Liver (tissue), 9 donors: ENCODE data around the gene KRTAP10-3. TPM values are rescaled to one million over a fixed set of nuclear protein-coding genes. Genes with fewer than 3 reads are reported as not detected.

Experiments used
- DNase-seq: peaks from one replicate; pipeline ENCODE4 v3.0.0-alpha.2; 2017; ENCODE audit warnings: low spot score
- H3K27ac ChIP-seq, 2 donors: one replicate each; pipeline ENCODE4 v1.7.0; 2013; ENCODE audit warnings: inconsistent platforms in 2 of 2, low read length in 2 of 2, control low read depth in 1 of 2, low read depth in 1 of 2, mild to moderate bottlenecking in 1 of 2
- H3K27me3 ChIP-seq, 4 donors: one replicate each; pipeline versions ENCODE4 v1.6.1 to v1.7.0; 2013; ENCODE audit warnings: low read length in 3 of 4, inconsistent platforms in 1 of 4, mild to moderate bottlenecking in 1 of 4, moderate library complexity in 1 of 4; ENCODE audit not compliant: control insufficient read depth in 4 of 4, insufficient read depth in 4 of 4
- H3K36me3 ChIP-seq, 4 donors: one replicate each; pipeline versions ENCODE4 v1.6.1 to v1.7.0; 2013; ENCODE audit warnings: low read length in 3 of 4, mild to moderate bottlenecking in 3 of 4, low read depth in 1 of 4, moderate library complexity in 1 of 4; ENCODE audit not compliant: control insufficient read depth in 4 of 4, insufficient read depth in 3 of 4
- H3K4me1 ChIP-seq, 4 donors: one replicate each; pipeline versions ENCODE4 v1.6.1 to v1.7.0; 2013; ENCODE audit warnings: low read length in 3 of 4, mild to moderate bottlenecking in 3 of 4, moderate library complexity in 1 of 4; ENCODE audit not compliant: control insufficient read depth in 4 of 4, insufficient read depth in 4 of 4
- H3K4me3 ChIP-seq, 3 donors: one replicate each; pipeline versions ENCODE4 v1.6.1 to v1.7.0; 2013; ENCODE audit warnings: low read length in 3 of 3, control low read depth in 1 of 3, low read depth in 1 of 3, mild to moderate bottlenecking in 1 of 3
- H3K9ac ChIP-seq, 2 donors: one replicate each; pipeline ENCODE4 v1.7.0; 2013; ENCODE audit warnings: low read length in 2 of 2, mild to moderate bottlenecking in 2 of 2, moderate library complexity in 2 of 2, control low read depth in 1 of 2, low read depth in 1 of 2
- H3K9me3 ChIP-seq, 4 donors: one replicate each; pipeline versions ENCODE4 v1.6.1 to v1.7.0; 2013; ENCODE audit warnings: low read length in 3 of 4; ENCODE audit not compliant: control insufficient read depth in 4 of 4
- EGR1 ChIP-seq, 2 donors: IDR thresholded peaks; 2 replicates each; pipeline ENCODE4 v1.6.1; 2016 to 2018; ENCODE audit warnings: antibody characterized with exemption in 2 of 2, low read depth in 2 of 2
- FOXA1 ChIP-seq: IDR thresholded peaks from 2 replicates; pipeline ENCODE4 v1.6.1; 2016; ENCODE audit warnings: antibody characterized with exemption
- FOXA2 ChIP-seq: IDR thresholded peaks from 2 replicates; pipeline ENCODE4 v1.6.1; 2016; ENCODE audit warnings: antibody characterized with exemption
- GABPA ChIP-seq, 2 donors: IDR thresholded peaks in 1 of 2; conservative IDR thresholded peaks in 1 of 2; 2 replicates each; pipeline ENCODE4 v1.6.1; 2016; ENCODE audit warnings: antibody characterized with exemption in 2 of 2, mild to moderate bottlenecking in 1 of 2, moderate library complexity in 1 of 2
- HNF4A ChIP-seq, 2 donors: conservative IDR thresholded peaks; 2 replicates each; pipeline ENCODE4 v1.6.1; 2016; ENCODE audit warnings: antibody characterized with exemption in 2 of 2, mild to moderate bottlenecking in 2 of 2
- HNF4G ChIP-seq: IDR thresholded peaks from 2 replicates; pipeline ENCODE4 v1.6.1; 2016; ENCODE audit warnings: antibody characterized with exemption
- JUND ChIP-seq, 2 donors: IDR thresholded peaks; 2 replicates each; pipeline ENCODE4 v1.6.1; 2016; ENCODE audit warnings: antibody characterized with exemption in 2 of 2
- NR2F2 ChIP-seq: IDR thresholded peaks from 2 replicates; pipeline ENCODE4 v1.6.1; 2016; ENCODE audit warnings: antibody characterized with exemption
- RAD21 ChIP-seq, 2 donors: IDR thresholded peaks; 2 replicates each; pipeline ENCODE4 v1.6.1; 2016; ENCODE audit warnings: antibody characterized with exemption in 2 of 2, mild to moderate bottlenecking in 2 of 2
- REST ChIP-seq: IDR thresholded peaks from 2 replicates; pipeline ENCODE4 v1.6.1; 2016; ENCODE audit warnings: antibody characterized with exemption, mild to moderate bottlenecking
- RXRA ChIP-seq, 2 donors: IDR thresholded peaks; 2 replicates each; pipeline ENCODE4 v1.6.1; 2017 to 2018; ENCODE audit warnings: antibody characterized with exemption in 2 of 2, mild to moderate bottlenecking in 1 of 2
- SP1 ChIP-seq: IDR thresholded peaks from 2 replicates; pipeline ENCODE4 v1.6.1; 2018; ENCODE audit warnings: antibody characterized with exemption, mild to moderate bottlenecking
- TAF1 ChIP-seq: conservative IDR thresholded peaks from 2 replicates; pipeline ENCODE4 v1.6.1; 2016; ENCODE audit warnings: antibody characterized with exemption, mild to moderate bottlenecking
- YY1 ChIP-seq: IDR thresholded peaks from 2 replicates; pipeline ENCODE4 v1.6.1; 2016; ENCODE audit warnings: antibody characterized with exemption, mild to moderate bottlenecking
- ZBTB33 ChIP-seq: IDR thresholded peaks from 2 replicates; pipeline ENCODE4 v1.6.1; 2016; ENCODE audit warnings: antibody characterized with exemption
- WGBS: extraction: QIAGEN DNeasy Blood & Tissue Kit; methylation state at CpG from one replicate; pipeline ENCODE4 v1.1.7; 2013; 5-methylcytosine and 5-hydroxymethylcytosine counted together
- polyA plus RNA-seq, 2 donors: library from polyadenylated mRNA; stranded (reverse) in 1 of 2; unstranded in 1 of 2; fragments of 200-250 nt in 1 of 2; fragments of >200 nt in 1 of 2; fragmentation: Nextera tagmentation in 1 of 2; extraction: Ambion mirVana in 1 of 2; gene quantifications; one replicate each; pipeline versions ENCODE4 v1.2.1 to v1.2.3, GENCODE V29; 2013 to 2015
- total RNA-seq, 2 donors: library from RNA; depleted of rRNA; stranded (reverse); fragments of >200 nt; gene quantifications; one replicate each; pipeline ENCODE4 v1.2.3, GENCODE V29; 2014
- TF ChIP-seq, protein P1 (sequence below): fragments of 150-350 bp; IDR thresholded peaks from 2 replicates; pipeline ENCODE4 v1.5.1; 2017; ENCODE audit warnings: improper control_type of control experiment, low read depth, low read length; ENCODE audit not compliant: missing input control
- TF ChIP-seq, protein P2 (sequence below): IDR thresholded peaks from 2 replicates; pipeline ENCODE4 v1.6.1; 2016; ENCODE audit warnings: antibody characterized with exemption
- TF ChIP-seq, protein P3 (sequence below): IDR thresholded peaks from 2 replicates; pipeline ENCODE4 v1.6.1; 2016; ENCODE audit warnings: antibody characterized with exemption
- donor health status: healthy.
- donor health status: healthy.
- donor health status: healthy.
- donor health status: healthy.
- donor health status: healthy.

Gene KRTAP10-3
- total and polyA plus RNA-seq, 4 donors = not detected

DNA sequence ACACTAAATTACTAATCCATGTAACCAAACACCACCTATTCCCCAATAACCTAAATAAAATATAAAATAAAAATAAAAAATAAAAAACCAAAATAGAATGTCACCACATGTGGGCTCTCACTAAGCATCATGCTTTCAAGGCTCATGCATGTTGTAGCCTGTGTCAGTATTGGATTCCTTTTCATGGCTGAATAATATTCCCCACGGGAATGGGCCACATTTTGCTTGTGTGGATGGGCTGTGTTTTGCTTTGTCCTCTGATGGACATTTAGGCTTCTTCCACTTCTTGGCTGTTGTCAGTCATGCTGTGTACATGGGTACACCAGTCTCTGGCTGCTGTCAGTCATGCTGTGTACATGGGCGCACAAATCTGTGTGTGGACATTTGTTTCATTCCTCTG is 30.5 kb upstream of the KRTAP10-3 start:
- WGBS = 95% methylated on average over 2 of the region's 2 CpGs
- DNase-seq = no peak
- no peak overlapping the region for H3K27ac ChIP-seq
- H3K4me1 ChIP-seq = peaks cover 1 to 24% (median 15%) of the 10 kb centered on the region in 4 donors
- no peak overlapping the region for H3K9ac ChIP-seq
- peaks cover 0 to 6% (median 0%) of the 10 kb centered on the region in 4 donors for H3K9me3 ChIP-seq
- no peaks in the 10 kb centered on the region for H3K36me3 ChIP-seq
- TF ChIP-seq RXRA (IDR thresholded peaks at IDR 0.05) = no peak
- TF ChIP-seq EGR1 (IDR thresholded peaks at IDR 0.05; ENCODE audit: low read depth in 2 of 2) = no peak
- TF ChIP-seq, protein P1, sequence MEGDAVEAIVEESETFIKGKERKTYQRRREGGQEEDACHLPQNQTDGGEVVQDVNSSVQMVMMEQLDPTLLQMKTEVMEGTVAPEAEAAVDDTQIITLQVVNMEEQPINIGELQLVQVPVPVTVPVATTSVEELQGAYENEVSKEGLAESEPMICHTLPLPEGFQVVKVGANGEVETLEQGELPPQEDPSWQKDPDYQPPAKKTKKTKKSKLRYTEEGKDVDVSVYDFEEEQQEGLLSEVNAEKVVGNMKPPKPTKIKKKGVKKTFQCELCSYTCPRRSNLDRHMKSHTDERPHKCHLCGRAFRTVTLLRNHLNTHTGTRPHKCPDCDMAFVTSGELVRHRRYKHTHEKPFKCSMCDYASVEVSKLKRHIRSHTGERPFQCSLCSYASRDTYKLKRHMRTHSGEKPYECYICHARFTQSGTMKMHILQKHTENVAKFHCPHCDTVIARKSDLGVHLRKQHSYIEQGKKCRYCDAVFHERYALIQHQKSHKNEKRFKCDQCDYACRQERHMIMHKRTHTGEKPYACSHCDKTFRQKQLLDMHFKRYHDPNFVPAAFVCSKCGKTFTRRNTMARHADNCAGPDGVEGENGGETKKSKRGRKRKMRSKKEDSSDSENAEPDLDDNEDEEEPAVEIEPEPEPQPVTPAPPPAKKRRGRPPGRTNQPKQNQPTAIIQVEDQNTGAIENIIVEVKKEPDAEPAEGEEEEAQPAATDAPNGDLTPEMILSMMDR = no peak
- no peak overlapping the region for H3K4me3 ChIP-seq
- no peaks in the 10 kb centered on the region for H3K27me3 ChIP-seq

GRCh38 chr21:44585892-44586291 is 27.3 kb upstream of the KRTAP10-3 start:
- 87% methylated on average over 3 of the region's 3 CpGs for WGBS
- peaks cover 0 to 9% (median under 1%) of the 10 kb centered on the region in 4 donors for H3K9me3 ChIP-seq
- H3K9ac ChIP-seq = no peak overlapping the region
- H3K27me3 ChIP-seq = no peaks in the 10 kb centered on the region
- no peaks in the 10 kb centered on the region for H3K36me3 ChIP-seq
- DNase-seq = no peak
- H3K4me1 ChIP-seq = no peaks in the 10 kb centered on the region
- H3K4me3 ChIP-seq = no peak overlapping the region
- TF ChIP-seq, protein P2, sequence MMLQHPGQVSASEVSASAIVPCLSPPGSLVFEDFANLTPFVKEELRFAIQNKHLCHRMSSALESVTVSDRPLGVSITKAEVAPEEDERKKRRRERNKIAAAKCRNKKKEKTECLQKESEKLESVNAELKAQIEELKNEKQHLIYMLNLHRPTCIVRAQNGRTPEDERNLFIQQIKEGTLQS = no peak
- TF ChIP-seq TAF1 = no peak
- no peak for TF ChIP-seq FOXA2
- TF ChIP-seq FOXA1 = no peak
- TF ChIP-seq JUND (IDR thresholded peaks at IDR 0.05) = no peak
- TF ChIP-seq RXRA (IDR thresholded peaks at IDR 0.05) = no peak
- no peak for TF ChIP-seq NR2F2
- TF ChIP-seq, protein P1 = no peak
- TF ChIP-seq YY1 = no peak
- no peak for TF ChIP-seq RAD21 (IDR thresholded peaks at IDR 0.05)
- TF ChIP-seq EGR1 (IDR thresholded peaks at IDR 0.05; ENCODE audit: low read depth in 2 of 2) = no peak
- TF ChIP-seq SP1 = no peak
- no peak for TF ChIP-seq REST
- TF ChIP-seq HNF4G = no peak
- no peak for TF ChIP-seq GABPA (IDR thresholded peaks at IDR 0.05 in 1 of 2, conservative IDR thresholded peaks at IDR 0.05 in 1 of 2)
- no peak for TF ChIP-seq ZBTB33
- no peak for TF ChIP-seq HNF4A (conservative IDR thresholded peaks at IDR 0.05)
- TF ChIP-seq, protein P3, sequence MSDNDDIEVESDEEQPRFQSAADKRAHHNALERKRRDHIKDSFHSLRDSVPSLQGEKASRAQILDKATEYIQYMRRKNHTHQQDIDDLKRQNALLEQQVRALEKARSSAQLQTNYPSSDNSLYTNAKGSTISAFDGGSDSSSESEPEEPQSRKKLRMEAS = no peak
- H3K27ac ChIP-seq = no peak overlapping the region
